Right atrium auricular region (tissue), 2 donors: ENCODE data around the gene TRPM2. TPM values are rescaled to one million over a fixed set of nuclear protein-coding genes. Genes with fewer than 3 reads are reported as not detected.

ENCODE experiments used
- DNase-seq: peaks from one replicate; pipeline ENCODE4 v3.0.0-alpha.2; 2019; ENCODE audit warnings: low spot score
- H3K27ac ChIP-seq, 2 donors: fragments of 200-600 bp; sonication (generic); 1 replicate in 1 of 2; 2 replicates in 1 of 2; pipeline ENCODE4 v1.5.1; 2016 to 2019
- H3K27me3 ChIP-seq, 2 donors: fragments of 200-600 bp; sonication (generic); one replicate each; pipeline versions ENCODE4 v1.5.1 to v1.6.0; 2017 to 2019
- H3K36me3 ChIP-seq: fragments of 200-600 bp; sonication (generic); one replicate; pipeline ENCODE4 v1.5.1; 2016
- H3K4me1 ChIP-seq, 2 donors: fragments of 200-600 bp; sonication (generic); one replicate each; pipeline versions ENCODE4 v1.5.1 to v1.6.0; 2017 to 2019
- H3K4me3 ChIP-seq, 2 donors: fragments of 200-600 bp; sonication (generic); 1 replicate in 1 of 2; 2 replicates in 1 of 2; pipeline ENCODE4 v1.5.1; 2017 to 2019; ENCODE audit warnings: mild to moderate bottlenecking in 1 of 2, moderate library complexity in 1 of 2
- H3K9me3 ChIP-seq, 2 donors: fragments of 200-600 bp; sonication (generic); one replicate each; pipeline ENCODE4 v1.5.1; 2019
- total RNA-seq, 2 donors: library from RNA; depleted of rRNA; stranded (reverse); fragments of >200 nt; gene quantifications; one replicate each; pipeline ENCODE4 v1.1.0, GENCODE V29; 2016
- TF ChIP-seq, protein P1 (sequence below), 2 donors: fragments of 200-600 bp; sonication (generic); IDR thresholded peaks; one replicate each; pipeline ENCODE4 v1.5.1; 2019; ENCODE audit warnings: antibody characterized with exemption in 2 of 2

TRPM2 gene
- total RNA-seq, 2 donors from 2014 or later, result 0.75 to 0.89 TPM

DNA sequence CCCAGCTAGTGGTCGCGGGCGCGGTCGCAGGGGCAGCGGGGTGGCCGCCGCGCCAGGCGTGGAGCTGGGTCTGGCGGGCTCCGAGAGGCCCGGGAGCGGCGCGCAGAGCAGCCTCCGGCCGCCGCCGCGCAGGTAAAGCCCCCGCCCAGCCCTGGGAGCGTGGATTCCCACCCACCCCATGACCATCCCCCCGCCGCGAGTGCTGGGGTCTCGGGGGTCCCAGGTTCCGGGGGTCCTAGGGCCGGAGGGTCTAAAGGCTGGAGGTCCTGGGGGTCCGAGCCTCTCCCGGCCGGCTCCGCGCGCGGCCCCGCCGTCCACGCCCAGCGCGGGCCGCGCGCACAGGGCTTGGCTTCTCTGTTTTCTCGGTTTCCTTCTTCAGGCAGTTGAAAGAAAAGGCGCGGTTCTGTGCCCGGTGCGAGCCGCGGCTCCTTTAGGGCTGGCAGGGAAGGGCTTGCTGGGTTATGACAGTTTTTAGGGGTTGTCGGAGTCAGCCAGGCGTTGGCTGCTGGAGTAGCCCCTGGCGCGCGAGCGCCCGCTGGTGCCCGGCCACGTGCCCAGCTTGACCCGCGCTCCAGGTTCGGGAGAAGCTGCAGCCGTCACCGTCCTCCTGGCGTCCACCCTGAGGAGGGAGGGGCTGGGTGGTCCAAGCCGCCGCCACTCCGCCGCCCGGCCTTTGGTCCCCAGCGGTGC, 102.2 kb downstream of the TRPM2 start:
- H3K4me1 ChIP-seq, result peaks cover 0 to 20% of the 10 kb centered on the region in 2 donors
- H3K27me3 ChIP-seq, result no peaks in the 10 kb centered on the region
- peaks cover 0 to 5% of the 10 kb centered on the region in 2 donors for H3K9me3 ChIP-seq
- peak overlapping the region in 1 of 2 donors; percentile 29 for H3K27ac ChIP-seq
- H3K36me3 ChIP-seq, result no peaks in the 10 kb centered on the region
- DNase-seq, result no peak
- TF ChIP-seq, protein P1, sequence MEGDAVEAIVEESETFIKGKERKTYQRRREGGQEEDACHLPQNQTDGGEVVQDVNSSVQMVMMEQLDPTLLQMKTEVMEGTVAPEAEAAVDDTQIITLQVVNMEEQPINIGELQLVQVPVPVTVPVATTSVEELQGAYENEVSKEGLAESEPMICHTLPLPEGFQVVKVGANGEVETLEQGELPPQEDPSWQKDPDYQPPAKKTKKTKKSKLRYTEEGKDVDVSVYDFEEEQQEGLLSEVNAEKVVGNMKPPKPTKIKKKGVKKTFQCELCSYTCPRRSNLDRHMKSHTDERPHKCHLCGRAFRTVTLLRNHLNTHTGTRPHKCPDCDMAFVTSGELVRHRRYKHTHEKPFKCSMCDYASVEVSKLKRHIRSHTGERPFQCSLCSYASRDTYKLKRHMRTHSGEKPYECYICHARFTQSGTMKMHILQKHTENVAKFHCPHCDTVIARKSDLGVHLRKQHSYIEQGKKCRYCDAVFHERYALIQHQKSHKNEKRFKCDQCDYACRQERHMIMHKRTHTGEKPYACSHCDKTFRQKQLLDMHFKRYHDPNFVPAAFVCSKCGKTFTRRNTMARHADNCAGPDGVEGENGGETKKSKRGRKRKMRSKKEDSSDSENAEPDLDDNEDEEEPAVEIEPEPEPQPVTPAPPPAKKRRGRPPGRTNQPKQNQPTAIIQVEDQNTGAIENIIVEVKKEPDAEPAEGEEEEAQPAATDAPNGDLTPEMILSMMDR (IDR thresholded peaks at IDR 0.05), result peak in 1 of 2 donors; percentile 36
- H3K4me3 ChIP-seq, result peak overlapping the region; percentile 71 to 76

GRCh38 chr21:44456214-44456914, 102.9 kb downstream of the TRPM2 start:
- Histone ChIP-seq H3K9me3 (peaks cover 0 to 5% of the 10 kb centered on the region in 2 donors), H3K4me3 (peak overlapping the region; percentile 71 to 76), H3K36me3 (no peaks in the 10 kb centered on the region), H3K4me1 (peaks cover 0 to 22% of the 10 kb centered on the region in 2 donors), H3K27ac (no peak overlapping the region), H3K27me3 (no peaks in the 10 kb centered on the region)
- DNase-seq, result no peak
- TF ChIP-seq, protein P1 (IDR thresholded peaks at IDR 0.05), result peak in 1 of 2 donors; percentile 2

DNA sequence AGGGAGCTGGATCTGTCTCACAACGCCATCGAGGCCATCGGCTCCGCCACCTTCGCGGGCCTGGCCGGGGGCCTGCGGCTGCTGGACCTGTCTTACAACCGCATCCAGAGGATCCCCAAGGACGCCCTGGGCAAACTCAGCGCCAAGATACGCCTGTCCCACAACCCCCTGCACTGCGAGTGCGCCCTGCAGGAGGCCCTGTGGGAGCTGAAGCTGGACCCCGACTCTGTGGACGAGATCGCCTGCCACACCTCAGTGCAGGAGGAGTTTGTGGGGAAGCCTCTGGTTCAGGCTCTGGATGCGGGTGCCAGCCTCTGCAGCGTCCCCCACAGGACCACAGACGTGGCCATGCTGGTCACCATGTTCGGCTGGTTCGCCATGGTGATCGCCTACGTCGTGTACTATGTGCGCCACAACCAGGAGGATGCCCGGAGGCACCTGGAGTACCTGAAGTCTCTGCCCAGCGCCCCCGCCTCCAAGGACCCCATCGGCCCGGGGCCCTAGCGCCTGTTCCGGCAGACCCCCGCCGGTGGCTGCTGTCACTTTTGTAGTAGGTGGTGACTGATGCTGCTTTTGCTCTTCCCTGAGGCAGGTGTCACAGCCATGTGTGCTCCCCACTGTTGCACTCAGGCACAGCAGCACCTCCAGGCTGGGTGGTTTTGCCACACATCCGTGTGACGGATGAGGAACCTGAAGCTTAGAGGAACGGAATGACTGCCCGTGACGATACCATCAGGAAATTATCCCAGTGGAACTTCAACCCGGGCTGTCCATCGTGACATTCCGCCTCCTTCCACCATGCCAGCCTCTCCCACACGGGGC, 103.7 kb downstream of the TRPM2 start:
- H3K4me3 ChIP-seq, result no peak overlapping the region
- peaks cover 0 to 27% of the 10 kb centered on the region in 2 donors for H3K4me1 ChIP-seq
- no peaks in the 10 kb centered on the region for H3K27me3 ChIP-seq
- TF ChIP-seq, protein P1 (IDR thresholded peaks at IDR 0.05), result no peak
- DNase-seq, result no peak
- no peaks in the 10 kb centered on the region for H3K36me3 ChIP-seq
- H3K27ac ChIP-seq, result no peak overlapping the region
- peaks cover 0 to 5% of the 10 kb centered on the region in 2 donors for H3K9me3 ChIP-seq

DNA sequence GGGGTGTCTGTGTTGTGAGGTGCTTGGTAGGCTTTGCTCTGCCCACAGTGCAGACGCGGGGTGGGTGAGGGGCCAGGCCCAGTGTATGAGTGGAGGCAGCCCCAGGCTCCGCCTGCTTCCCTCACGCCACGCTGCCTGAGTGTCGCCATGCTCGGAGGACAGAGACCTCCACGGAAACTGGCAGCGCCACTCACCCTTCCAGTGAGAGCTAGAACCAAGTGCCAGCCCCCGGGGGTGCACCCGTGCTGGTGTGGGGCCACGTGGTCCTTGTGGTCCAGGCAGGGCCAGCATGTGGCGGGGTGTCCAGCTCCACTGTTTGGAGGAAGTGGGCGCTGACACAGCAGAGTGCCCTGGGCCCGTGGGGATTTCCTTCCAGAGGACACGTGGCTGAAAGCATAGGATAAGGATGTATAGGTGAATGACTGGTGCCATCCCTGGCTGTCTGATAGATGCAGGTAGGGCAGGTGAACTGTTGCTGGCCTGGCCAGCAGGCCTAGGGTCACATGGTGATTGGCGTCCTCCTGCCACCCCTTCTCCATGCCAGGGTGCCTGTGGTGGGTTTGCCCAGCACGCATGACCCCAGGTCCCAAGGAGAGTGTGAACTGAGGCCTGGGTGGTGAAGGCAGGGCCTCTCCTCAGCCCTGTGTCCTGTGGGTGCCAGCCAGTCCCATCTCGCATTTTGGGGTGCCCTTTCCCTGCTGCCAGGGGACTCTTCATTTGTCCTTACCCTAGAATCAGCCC, 105.7 kb downstream of the TRPM2 start:
- Histone ChIP-seq H3K9me3 (peaks cover 0 to 3% of the 10 kb centered on the region in 2 donors), H3K4me1 (peaks cover 0 to 27% of the 10 kb centered on the region in 2 donors), H3K27me3 (no peaks in the 10 kb centered on the region), H3K4me3 (no peak overlapping the region), H3K36me3 (no peaks in the 10 kb centered on the region), H3K27ac (no peak overlapping the region)
- TF ChIP-seq, protein P1 (IDR thresholded peaks at IDR 0.05), result no peak
- no peak for DNase-seq

DNA sequence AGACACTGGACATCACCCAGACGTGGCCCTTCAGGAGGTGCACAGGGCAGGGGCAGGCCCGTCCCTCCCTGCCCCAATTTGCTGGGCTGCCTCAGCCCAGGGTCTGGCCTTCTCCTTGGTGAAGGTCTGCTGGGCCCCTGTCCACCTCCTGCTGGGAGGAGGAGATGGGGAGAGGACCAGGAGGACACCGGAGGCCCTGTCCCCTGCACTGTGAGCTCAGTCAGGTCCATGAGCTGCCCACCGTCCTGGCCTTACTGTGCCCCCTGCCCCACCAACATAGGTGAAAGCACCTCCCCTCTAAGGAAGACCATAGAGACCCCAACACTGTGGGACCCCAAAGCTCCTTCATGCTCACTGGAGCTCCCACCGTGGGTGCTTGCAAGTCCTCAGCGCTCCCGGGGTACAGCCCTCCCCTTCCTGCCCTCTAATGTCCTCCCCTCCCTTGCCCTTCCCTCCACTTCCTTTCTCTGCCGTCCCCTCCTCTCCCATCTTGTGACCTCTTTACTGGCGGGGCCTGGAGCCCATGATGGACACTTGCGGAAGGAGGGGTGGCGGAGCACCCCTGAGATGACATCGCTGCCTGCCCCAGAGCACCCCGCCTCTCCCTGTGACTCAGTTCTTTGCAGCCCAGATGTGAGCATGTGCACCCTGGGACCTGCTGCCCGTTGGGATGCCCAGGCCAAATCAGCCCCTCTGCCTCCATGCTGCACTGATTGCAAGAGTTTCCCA, 106.5 kb downstream of the TRPM2 start:
- no peaks in the 10 kb centered on the region for H3K36me3 ChIP-seq
- no peak overlapping the region for H3K4me3 ChIP-seq
- no peak for DNase-seq
- TF ChIP-seq, protein P1 (IDR thresholded peaks at IDR 0.05), result no peak
- no peaks in the 10 kb centered on the region for H3K27me3 ChIP-seq
- H3K27ac ChIP-seq, result no peak overlapping the region
- H3K9me3 ChIP-seq, result no peaks in the 10 kb centered on the region
- H3K4me1 ChIP-seq, result peaks cover 0 to 24% of the 10 kb centered on the region in 2 donors
